ENCODE measurements around the gene RNF2. TPM values are rescaled to one million over a fixed set of nuclear protein-coding genes. Genes with fewer than 3 reads are reported as not detected.

Gene RNF2
- total RNA-seq, 1 experiment from 2014 or later: 32.8 TPM

DNA sequence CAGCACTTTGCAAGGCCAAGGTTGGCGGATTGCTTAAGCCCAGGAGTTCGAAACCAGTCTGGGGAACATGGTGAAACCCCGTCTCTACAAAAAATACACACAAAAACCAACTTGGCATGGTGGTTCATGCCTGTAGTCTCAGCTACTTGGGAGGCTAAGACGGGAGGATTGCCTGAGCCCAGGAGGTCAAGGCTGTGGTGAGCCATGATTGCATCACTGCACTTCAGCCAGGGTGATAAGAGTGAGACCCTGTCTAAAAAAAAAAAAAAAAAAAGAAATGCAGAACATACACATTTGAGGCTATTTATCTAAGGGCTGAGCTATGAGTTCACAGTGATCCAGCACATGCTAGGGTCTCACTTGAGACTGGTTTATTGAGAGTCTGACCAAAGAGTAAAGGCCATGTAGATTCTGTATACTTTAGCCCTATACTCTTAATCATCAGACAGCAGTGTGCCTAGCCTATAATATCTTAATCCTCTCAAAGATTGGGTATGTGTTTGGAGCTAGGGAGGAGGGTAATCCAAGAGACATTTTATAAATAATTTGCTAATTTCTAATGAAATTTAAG is 23.9 kb downstream of the RNF2 start:
- Histone ChIP-seq H3K27ac (ENCODE audit: low read length) (no peak overlapping the region), H3K27me3 (ENCODE audit: control insufficient read depth, insufficient read depth, low read length) (no peaks in the 10 kb centered on the region), H3K9me3 (ENCODE audit: control insufficient read depth, insufficient read depth, low read depth, low read length) (no peaks in the 10 kb centered on the region), H3K4me1 (ENCODE audit: control insufficient read depth, insufficient read depth, low read length) (no peaks in the 10 kb centered on the region), H3K36me3 (ENCODE audit: control insufficient read depth, insufficient read depth, low read length) (no peaks in the 10 kb centered on the region), H3K4me3 (ENCODE audit: low read depth in 2 of 2, low read length in 2 of 2) (no peak overlapping the region)
- intact Hi-C loops (cut with micrococcal nuclease; ENCODE audit: unreplicated experiment): no loop called here
- ChIA-PET POLR2A (no interaction called here), CTCF (no interaction called here)
- in situ Hi-C loops (cut with HindIII; ENCODE audit: low pct_unique_long_range_greater_than_20kb, low sequenced_read_pairs): no loop called here
- TF ChIP-seq CTCF (IDR thresholded peaks at IDR 0.05) (no peak), POLR2AphosphoS5 (IDR thresholded peaks at IDR 0.05; ENCODE audit: low read depth, low read length) (no peak), TCF7L2 (IDR thresholded peaks at IDR 0.05; ENCODE audit: low read depth, low read length) (no peak), SIN3A (IDR thresholded peaks at IDR 0.05; ENCODE audit: borderline replicate concordance, insufficient read depth, low read depth, low read length) (no peak)
- TF ChIP-seq, protein P1, sequence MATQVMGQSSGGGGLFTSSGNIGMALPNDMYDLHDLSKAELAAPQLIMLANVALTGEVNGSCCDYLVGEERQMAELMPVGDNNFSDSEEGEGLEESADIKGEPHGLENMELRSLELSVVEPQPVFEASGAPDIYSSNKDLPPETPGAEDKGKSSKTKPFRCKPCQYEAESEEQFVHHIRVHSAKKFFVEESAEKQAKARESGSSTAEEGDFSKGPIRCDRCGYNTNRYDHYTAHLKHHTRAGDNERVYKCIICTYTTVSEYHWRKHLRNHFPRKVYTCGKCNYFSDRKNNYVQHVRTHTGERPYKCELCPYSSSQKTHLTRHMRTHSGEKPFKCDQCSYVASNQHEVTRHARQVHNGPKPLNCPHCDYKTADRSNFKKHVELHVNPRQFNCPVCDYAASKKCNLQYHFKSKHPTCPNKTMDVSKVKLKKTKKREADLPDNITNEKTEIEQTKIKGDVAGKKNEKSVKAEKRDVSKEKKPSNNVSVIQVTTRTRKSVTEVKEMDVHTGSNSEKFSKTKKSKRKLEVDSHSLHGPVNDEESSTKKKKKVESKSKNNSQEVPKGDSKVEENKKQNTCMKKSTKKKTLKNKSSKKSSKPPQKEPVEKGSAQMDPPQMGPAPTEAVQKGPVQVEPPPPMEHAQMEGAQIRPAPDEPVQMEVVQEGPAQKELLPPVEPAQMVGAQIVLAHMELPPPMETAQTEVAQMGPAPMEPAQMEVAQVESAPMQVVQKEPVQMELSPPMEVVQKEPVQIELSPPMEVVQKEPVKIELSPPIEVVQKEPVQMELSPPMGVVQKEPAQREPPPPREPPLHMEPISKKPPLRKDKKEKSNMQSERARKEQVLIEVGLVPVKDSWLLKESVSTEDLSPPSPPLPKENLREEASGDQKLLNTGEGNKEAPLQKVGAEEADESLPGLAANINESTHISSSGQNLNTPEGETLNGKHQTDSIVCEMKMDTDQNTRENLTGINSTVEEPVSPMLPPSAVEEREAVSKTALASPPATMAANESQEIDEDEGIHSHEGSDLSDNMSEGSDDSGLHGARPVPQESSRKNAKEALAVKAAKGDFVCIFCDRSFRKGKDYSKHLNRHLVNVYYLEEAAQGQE (IDR thresholded peaks at IDR 0.05; ENCODE audit: insufficient read depth in 1 of 2, low read depth in 2 of 2, low read length in 1 of 2): no peak
- BruUV-seq (replicated peaks): no TSS peak
- ATAC-seq (no peak), DNase-seq (ENCODE audit: low read depth, low spot score) (no peak)

DNA sequence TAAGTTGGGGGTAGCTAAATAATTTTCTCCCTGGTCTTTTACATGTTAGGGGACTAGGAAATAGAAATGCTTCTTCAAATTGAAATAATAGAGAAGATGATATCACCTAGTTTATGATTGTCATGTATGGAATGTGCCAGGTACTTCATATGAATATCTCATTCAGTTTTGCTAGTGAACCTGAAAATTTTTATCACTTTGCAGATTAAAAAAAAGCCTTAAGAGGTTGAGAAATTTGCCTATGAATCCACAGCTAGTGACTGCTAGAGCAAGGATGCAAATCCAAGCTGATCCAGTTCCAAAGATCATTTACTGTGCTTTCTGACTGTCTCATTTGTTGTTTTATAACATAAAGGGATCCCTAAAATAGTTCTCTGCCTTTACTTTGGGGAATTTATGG is 24.7 kb downstream of the RNF2 start:
- no peak overlapping the region for H3K27ac ChIP-seq (ENCODE audit: low read length)
- in situ Hi-C loops (cut with HindIII; ENCODE audit: low pct_unique_long_range_greater_than_20kb, low sequenced_read_pairs): no loop called here
- H3K4me1 ChIP-seq (ENCODE audit: control insufficient read depth, insufficient read depth, low read length): no peaks in the 10 kb centered on the region
- no TSS peak for BruUV-seq (replicated peaks)
- ATAC-seq (no peak), DNase-seq (ENCODE audit: low read depth, low spot score) (no peak)
- H3K9me3 ChIP-seq (ENCODE audit: control insufficient read depth, insufficient read depth, low read depth, low read length): no peaks in the 10 kb centered on the region
- TF ChIP-seq CTCF (IDR thresholded peaks at IDR 0.05): no peak
- TF ChIP-seq SIN3A (IDR thresholded peaks at IDR 0.05; ENCODE audit: borderline replicate concordance, insufficient read depth, low read depth, low read length): no peak
- no peak for TF ChIP-seq POLR2AphosphoS5 (IDR thresholded peaks at IDR 0.05; ENCODE audit: low read depth, low read length)
- no peak for TF ChIP-seq TCF7L2 (IDR thresholded peaks at IDR 0.05; ENCODE audit: low read depth, low read length)
- TF ChIP-seq, protein P1 (IDR thresholded peaks at IDR 0.05; ENCODE audit: insufficient read depth in 1 of 2, low read depth in 2 of 2, low read length in 1 of 2): no peak
- ChIA-PET CTCF (no interaction called here), POLR2A (no interaction called here)
- intact Hi-C loops (cut with micrococcal nuclease; ENCODE audit: unreplicated experiment): no loop called here
- H3K27me3 ChIP-seq (ENCODE audit: control insufficient read depth, insufficient read depth, low read length): no peaks in the 10 kb centered on the region
- no peak overlapping the region for H3K4me3 ChIP-seq (ENCODE audit: low read depth in 2 of 2, low read length in 2 of 2)
- no peaks in the 10 kb centered on the region for H3K36me3 ChIP-seq (ENCODE audit: control insufficient read depth, insufficient read depth, low read length)
